ENCODE results near the gene ERGIC3. TPM values are rescaled to one million over a fixed set of nuclear protein-coding genes. Genes with fewer than 3 reads are reported as not detected.

Gene ERGIC3
- total RNA-seq, 1 experiment from 2014 or later: 341 TPM

GRCh38 chr20:35595456-35595855 lies 53.6 kb downstream of the ERGIC3 start:
- CTCF ChIA-PET: interaction anchor here (0.5 kb wide), 1 partner anchor 65 kb away, joined by 6 read pairs; no protein-coding TSS in a partner anchor
- H3K79me2 ChIP-seq (ENCODE audit: low read depth): no peaks in the 10 kb centered on the region
- no peaks in the 10 kb centered on the region for H4K20me1 ChIP-seq (ENCODE audit: insufficient read depth)
- H3K36me3 ChIP-seq (ENCODE audit: low read depth): 0 out of 2 replicates have a peak, but pooled peaks cover 6% of the 10 kb centered on the region
- H3K4me3 ChIP-seq: no peak overlapping the region
- TF ChIP-seq EZH2 (IDR thresholded peaks at IDR 0.05; ENCODE audit: low read depth): no peak
- no peak for TF ChIP-seq CTCF (conservative IDR thresholded peaks at IDR 0.05)
- H3K4me1 ChIP-seq (replicated peaks; ENCODE audit: insufficient read depth): 0 out of 2 replicates have a peak, but pooled peaks cover 3% of the 10 kb centered on the region
- H3K4me2 ChIP-seq: no peak overlapping the region
- no TSS peak for BruUV-seq (replicated peaks)
- no peaks in the 10 kb centered on the region for H3K27me3 ChIP-seq (ENCODE audit: insufficient read depth, low read depth)
- H3K27ac ChIP-seq: no peak overlapping the region
- intact Hi-C loops (cut with micrococcal nuclease; ENCODE audit: unreplicated experiment): no loop called here
- H3K9me2 ChIP-seq (ENCODE audit: insufficient read depth): no peaks in the 10 kb centered on the region
- DNase-seq: no peak
- POLR2A ChIA-PET (ENCODE audit: unreplicated experiment): no interaction called here
- H3F3A ChIP-seq (ENCODE audit: insufficient read depth, low read depth): peaks cover 5% of the 10 kb centered on the region; the same call in 1 of the 2 replicates
- no peaks in the 10 kb centered on the region for H3K9me3 ChIP-seq (ENCODE audit: insufficient read depth, low read depth)
- no peak overlapping the region for H2AFZ ChIP-seq

DNA sequence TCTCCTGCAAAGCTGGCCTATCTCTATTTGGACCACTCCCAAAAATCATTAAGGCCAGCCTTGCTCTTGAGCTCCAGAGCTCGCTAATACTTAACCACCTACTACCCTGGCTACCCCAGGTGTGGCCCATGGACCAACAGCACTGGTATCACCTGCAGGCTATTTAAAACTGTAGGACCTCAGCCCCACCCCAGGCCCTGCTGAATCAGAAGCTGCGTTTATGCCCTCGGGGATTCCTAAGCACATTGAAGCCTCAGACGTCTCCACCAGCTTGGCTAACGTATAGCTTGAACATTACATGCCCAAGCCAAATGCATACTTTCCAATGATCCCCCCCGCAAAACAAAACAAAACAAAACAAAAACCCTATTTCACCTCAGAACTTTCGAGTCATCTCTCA lies 54.0 kb downstream of the ERGIC3 start:
- Histone ChIP-seq H4K20me1 (ENCODE audit: insufficient read depth) (no peaks in the 10 kb centered on the region), H3F3A (ENCODE audit: insufficient read depth, low read depth) (peaks cover 5% of the 10 kb centered on the region; the same call in 1 of the 2 replicates), H3K4me3 (no peak overlapping the region), H3K79me2 (ENCODE audit: low read depth) (no peaks in the 10 kb centered on the region), H3K4me2 (no peak overlapping the region), H3K9me2 (ENCODE audit: insufficient read depth) (no peaks in the 10 kb centered on the region), H3K9me3 (ENCODE audit: insufficient read depth, low read depth) (no peaks in the 10 kb centered on the region), H3K4me1 (replicated peaks; ENCODE audit: insufficient read depth) (0 out of 2 replicates have a peak, but pooled peaks cover 3% of the 10 kb centered on the region), H2AFZ (no peak overlapping the region), H3K27me3 (ENCODE audit: insufficient read depth, low read depth) (no peaks in the 10 kb centered on the region), H3K36me3 (ENCODE audit: low read depth) (0 out of 2 replicates have a peak, but pooled peaks cover 4% of the 10 kb centered on the region), H3K27ac (no peak overlapping the region)
- TF ChIP-seq CTCF (conservative IDR thresholded peaks at IDR 0.05) (no peak), EZH2 (IDR thresholded peaks at IDR 0.05; ENCODE audit: low read depth) (no peak)
- DNase-seq: peak; percentile 55 to 61
- CTCF ChIA-PET: no interaction called here
- POLR2A ChIA-PET (ENCODE audit: unreplicated experiment): interaction anchor here (0.6 kb wide), 1 partner anchor 68 kb away, joined by 5 read pairs; no protein-coding TSS in a partner anchor
- no TSS peak for BruUV-seq (replicated peaks)
- intact Hi-C loops (cut with micrococcal nuclease; ENCODE audit: unreplicated experiment): no loop called here

GRCh38 chr20:35597186-35597585 lies 55.3 kb downstream of the ERGIC3 start:
- no TSS peak for BruUV-seq (replicated peaks)

More at GRCh38 chr20:35597186-35597585, 55.3 kb downstream of the ERGIC3 start:
- no peaks in the 10 kb centered on the region for H3K9me2 ChIP-seq (ENCODE audit: insufficient read depth)
- H3K4me2 ChIP-seq: no peak overlapping the region
- no peaks in the 10 kb centered on the region for H3K79me2 ChIP-seq (ENCODE audit: low read depth)
- 0 out of 2 replicates have a peak, but pooled peaks cover 4% of the 10 kb centered on the region for H3K36me3 ChIP-seq (ENCODE audit: low read depth)
- H3K4me3 ChIP-seq: no peak overlapping the region
- H3K27me3 ChIP-seq (ENCODE audit: insufficient read depth, low read depth): no peaks in the 10 kb centered on the region
- H3K9me3 ChIP-seq (ENCODE audit: insufficient read depth, low read depth): no peaks in the 10 kb centered on the region
- POLR2A ChIA-PET (ENCODE audit: unreplicated experiment): no interaction called here
- no peak overlapping the region for H3K27ac ChIP-seq
- H4K20me1 ChIP-seq (ENCODE audit: insufficient read depth): no peaks in the 10 kb centered on the region
- CTCF ChIA-PET: no interaction called here
- 0 out of 2 replicates have a peak, but pooled peaks cover 3% of the 10 kb centered on the region for H3K4me1 ChIP-seq (replicated peaks; ENCODE audit: insufficient read depth)
- TF ChIP-seq CTCF (conservative IDR thresholded peaks at IDR 0.05): no peak
- peaks cover 5% of the 10 kb centered on the region; the same call in 1 of the 2 replicates for H3F3A ChIP-seq (ENCODE audit: insufficient read depth, low read depth)
- no peak for DNase-seq
- no peak overlapping the region for H2AFZ ChIP-seq
- intact Hi-C loops (cut with micrococcal nuclease; ENCODE audit: unreplicated experiment): no loop called here

All from PC-9 (cell line).